Activated naive CD4-positive, alpha-beta T cell (primary cell): Measurements from ENCODE around the gene MOG.
"Not testable (repeated sequence)": the region's sequence is repeated elsewhere in the genome, so short reads cannot be mapped to it uniquely, and the experiment has no call there.

Source experiments
- DNase-seq, 4 experiments: peaks; one replicate each; lab custom pipeline; 2025; lab: John Stamatoyannopoulos, UW

Gene MOG

GRCh38 chr6:29641430-29642148 lies 15.3 kb upstream of the MOG start:
- DNase-seq = peak in 1 of 4 experiments; percentile 36

DNA sequence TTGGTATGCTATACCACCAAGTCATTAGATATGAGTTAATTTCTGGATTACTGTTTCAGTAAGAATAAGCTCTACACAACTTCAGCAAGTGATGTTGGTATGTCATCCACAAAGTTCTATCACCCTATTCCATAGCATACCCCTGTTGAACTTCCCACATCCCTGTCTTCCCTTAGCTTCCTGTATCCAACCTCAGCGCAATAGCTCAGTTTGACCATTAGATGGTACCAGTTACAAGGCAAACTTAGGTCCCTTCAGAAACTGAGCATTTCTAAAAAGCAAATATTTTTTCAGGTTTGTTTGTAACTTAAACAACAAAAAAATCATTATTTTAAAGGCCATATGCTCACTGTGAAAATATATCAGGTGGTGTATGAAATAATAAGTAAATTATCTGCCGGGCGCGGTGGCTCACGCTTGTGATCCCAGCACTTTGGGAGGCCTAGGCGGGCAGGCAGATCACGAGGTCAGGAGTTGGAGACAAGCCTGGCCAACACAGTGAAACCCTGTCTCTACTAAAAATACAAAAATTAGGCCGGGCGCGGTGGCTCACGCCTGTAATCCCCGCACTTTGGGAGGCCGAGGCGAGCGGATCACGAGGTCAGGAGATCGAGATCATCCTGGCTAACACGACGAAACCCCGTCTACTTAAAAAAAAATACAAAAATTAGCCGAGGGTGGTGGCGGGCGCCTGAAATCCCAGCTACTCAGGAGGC lies 8.8 kb upstream of the MOG start:
- no peak for DNase-seq

- peak; percentile 81 to 96 (median 93) for DNase-seq
Observed at GRCh38 chr6:29649701-29650673, 6.9 kb upstream of the MOG start.

GRCh38 chr6:29651413-29652197 lies 5.3 kb upstream of the MOG start:
- DNase-seq = no peak

GRCh38 chr6:29652198-29652584 lies 4.7 kb upstream of the MOG start:
- DNase-seq = no peak

GRCh38 chr6:29653452-29654038 lies 3.3 kb upstream of the MOG start:
- DNase-seq = peak in 1 of 4 experiments; percentile 21

DNA sequence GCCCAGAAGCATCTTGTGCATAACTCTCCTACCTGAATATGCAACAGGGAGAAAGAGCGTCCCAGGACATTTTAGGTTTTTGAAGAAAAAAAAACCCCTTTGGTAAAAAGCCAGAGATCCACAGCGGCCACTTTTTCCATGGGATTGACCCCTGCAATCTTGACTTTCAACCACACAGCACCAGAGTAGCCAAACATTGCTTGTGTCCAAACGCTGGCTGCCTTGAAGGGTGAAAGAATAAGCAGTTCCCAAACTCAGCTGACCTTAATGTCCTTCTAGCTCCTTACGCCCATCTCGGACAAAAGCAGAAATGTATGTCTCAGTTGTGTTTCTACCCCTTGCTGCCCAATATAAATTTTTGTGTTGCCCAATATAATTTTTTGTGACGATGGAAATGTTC lies 1.2 kb upstream of the MOG start:
- no peak for DNase-seq

GRCh38 chr6:29656157-29656556 lies 735 bp upstream of the MOG start:
- DNase-seq = no peak

- DNase-seq = no peak
Observed at GRCh38 chr6:29661071-29661470, 4.2 kb downstream of the MOG start.

DNA sequence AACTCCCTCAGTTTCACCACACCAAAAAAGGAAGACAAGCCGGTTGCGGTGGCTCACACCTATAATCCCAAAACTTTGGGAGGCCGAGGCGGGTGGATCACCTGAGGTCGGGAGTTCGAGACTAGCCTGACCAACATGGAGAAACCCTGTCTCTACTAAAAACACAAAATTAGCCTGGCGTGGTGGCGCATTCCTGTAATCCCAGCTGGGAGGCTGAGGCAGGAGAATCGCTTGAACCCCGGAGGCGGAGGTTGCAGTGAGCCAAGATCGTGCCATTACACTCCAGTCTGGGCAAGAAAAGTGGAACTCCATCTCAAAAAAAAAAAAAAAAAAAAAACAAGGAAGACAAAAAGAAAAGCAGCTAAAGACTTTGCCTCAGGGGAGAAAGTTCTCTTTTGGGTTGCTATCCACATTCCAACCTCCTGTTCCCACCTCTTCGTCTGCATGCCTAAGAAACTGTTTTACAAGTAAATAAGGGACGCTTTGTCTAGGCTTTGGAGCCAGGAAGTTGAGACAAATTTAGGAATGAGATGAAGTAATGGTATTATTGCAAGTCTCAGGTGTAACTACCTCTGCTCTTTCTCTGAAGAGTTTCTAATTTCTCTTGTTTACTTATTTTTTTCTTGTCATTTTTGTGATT lies 4.7 kb downstream of the MOG start:
- not testable (repeated sequence) for DNase-seq

DNA sequence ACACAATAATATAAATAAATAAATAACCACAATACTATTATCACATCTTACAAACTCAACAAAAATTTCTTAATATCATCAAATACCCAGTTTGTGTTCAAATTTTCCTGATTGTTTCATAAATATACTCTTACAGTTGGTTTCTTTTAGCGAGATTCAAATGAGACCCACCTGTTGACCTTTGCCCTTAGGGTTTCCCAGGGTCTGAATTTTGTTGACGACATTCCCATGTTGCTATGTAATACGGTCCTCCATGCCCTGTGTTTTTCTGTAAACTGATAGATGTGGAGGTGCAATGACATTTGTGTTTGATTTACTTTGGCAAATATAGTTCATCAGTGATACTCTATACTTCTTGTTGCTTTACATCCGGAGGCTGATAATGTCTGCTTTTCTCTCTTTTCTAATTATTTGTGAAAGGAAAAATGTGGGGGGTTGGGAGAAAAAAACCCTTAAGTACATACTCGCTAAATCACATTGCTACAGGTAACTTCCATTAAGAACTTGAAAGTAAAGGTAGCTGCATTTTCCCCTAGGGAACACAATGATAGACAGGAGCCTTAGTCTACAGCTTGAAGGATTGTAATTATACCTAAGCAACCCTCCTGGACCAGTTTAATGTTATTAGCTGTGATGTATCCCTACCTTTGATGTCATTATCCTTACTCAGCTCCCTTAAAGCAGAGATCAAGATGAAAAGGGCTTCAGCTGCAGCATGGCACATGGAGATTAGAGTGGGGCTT lies 6.6 kb downstream of the MOG start:
- no peak for DNase-seq

- DNase-seq = no peak
Observed at GRCh38 chr6:29665942-29666825, 9.3 kb downstream of the MOG start.

GRCh38 chr6:29666826-29667130 lies 9.9 kb downstream of the MOG start:
- DNase-seq = no peak

GRCh38 chr6:29667158-29667557 lies 10.3 kb downstream of the MOG start:
- no peak for DNase-seq

- DNase-seq = no peak
Observed at GRCh38 chr6:29671026-29671425, 14.1 kb downstream of the MOG start.

DNA sequence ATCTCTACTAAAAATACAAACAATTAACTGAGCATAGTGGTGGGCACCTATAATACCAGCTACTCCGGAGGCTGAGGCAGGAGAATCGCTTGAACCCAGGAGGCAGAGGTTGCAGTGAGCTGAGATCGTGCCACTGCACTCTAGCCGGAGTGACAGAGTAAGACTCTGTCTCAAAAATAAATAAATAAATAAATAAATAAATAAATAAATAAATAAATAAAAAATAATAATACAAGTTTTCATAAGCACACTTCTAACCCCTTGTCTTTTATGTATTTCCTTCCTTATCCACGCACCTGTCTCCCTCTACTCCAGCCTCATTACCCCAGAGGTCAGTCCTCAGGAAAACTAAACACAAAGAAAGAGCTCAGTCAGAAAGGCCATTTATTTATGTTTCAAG lies 15.2 kb downstream of the MOG start:
- DNase-seq = not testable (repeated sequence)

GRCh38 chr6:29673161-29673560 lies 16.3 kb downstream of the MOG start:
- DNase-seq = no peak

DNA sequence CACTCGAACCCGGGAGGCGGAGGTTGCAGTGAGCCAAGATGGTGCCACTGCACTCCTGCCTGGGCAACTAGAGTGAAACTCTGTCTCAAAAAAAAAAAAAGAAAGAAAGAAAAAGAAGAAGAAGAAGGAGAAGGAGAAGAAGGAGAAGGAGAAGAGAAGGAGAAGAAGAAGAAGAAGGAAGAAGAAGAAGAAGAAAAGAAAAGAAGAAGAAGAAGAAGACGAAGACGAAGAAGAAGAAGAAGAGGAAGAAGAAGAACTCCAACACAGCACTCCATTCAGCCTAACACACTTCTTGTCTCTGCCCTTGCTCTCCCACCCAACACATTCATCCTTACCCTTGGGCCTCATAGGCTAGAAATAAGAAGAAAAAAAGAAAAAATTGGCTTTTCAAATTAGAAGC lies 17.1 kb downstream of the MOG start:
- DNase-seq = no peak

GRCh38 chr6:29675561-29675960 lies 18.7 kb downstream of the MOG start:
- no peak for DNase-seq
